DND-41 (cell line): ENCODE data around the gene CFAP251.

Experiments used
- EZH2 ChIP-seq: IDR thresholded peaks from 3 replicates; pipeline ENCODE4 v1.6.1; 2012; ENCODE audit warnings: borderline replicate concordance, low read depth, mild to moderate bottlenecking, moderate library complexity, low read length, inconsistent platforms; ENCODE audit not compliant: severe bottlenecking
- TF ChIP-seq, protein P1 (sequence below): IDR thresholded peaks from 2 replicates; pipeline ENCODE4 v1.5.1; 2012; ENCODE audit warnings: borderline replicate concordance, low read length, moderate library complexity, mild to moderate bottlenecking; ENCODE audit not compliant: poor library complexity, severe bottlenecking; ENCODE audit errors: extremely low read depth

DNA sequence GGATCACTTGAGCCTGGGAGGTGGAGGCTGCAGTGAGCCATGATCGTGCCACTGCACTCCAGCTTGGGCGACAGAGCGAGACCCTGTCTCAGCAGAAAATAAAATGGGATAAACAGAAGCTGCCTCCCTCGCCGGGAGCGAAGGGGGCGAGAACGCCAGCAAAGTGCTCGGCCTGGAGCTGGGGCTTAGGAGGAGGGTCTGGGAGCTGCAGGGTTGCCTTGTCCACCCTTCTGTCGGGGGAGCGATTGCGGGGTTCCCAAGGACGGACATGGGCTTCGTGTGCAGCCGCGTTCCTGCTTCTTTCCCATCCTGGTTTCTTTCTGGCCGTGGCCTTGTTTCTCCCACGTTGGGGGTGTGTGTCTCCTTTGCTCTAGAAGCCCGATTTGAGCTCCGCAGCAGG, 132.3 kb downstream of the CFAP251 start:
- TF ChIP-seq, protein P1, sequence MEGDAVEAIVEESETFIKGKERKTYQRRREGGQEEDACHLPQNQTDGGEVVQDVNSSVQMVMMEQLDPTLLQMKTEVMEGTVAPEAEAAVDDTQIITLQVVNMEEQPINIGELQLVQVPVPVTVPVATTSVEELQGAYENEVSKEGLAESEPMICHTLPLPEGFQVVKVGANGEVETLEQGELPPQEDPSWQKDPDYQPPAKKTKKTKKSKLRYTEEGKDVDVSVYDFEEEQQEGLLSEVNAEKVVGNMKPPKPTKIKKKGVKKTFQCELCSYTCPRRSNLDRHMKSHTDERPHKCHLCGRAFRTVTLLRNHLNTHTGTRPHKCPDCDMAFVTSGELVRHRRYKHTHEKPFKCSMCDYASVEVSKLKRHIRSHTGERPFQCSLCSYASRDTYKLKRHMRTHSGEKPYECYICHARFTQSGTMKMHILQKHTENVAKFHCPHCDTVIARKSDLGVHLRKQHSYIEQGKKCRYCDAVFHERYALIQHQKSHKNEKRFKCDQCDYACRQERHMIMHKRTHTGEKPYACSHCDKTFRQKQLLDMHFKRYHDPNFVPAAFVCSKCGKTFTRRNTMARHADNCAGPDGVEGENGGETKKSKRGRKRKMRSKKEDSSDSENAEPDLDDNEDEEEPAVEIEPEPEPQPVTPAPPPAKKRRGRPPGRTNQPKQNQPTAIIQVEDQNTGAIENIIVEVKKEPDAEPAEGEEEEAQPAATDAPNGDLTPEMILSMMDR: no peak
- TF ChIP-seq EZH2: no peak
